Measurements from ENCODE around the gene TAGLN2. TPM values are rescaled to one million over a fixed set of nuclear protein-coding genes. Genes with fewer than 3 reads are reported as not detected.

The TAGLN2 gene
- total RNA-seq, 1 experiment from 2014 or later = 66.9 TPM

DNA sequence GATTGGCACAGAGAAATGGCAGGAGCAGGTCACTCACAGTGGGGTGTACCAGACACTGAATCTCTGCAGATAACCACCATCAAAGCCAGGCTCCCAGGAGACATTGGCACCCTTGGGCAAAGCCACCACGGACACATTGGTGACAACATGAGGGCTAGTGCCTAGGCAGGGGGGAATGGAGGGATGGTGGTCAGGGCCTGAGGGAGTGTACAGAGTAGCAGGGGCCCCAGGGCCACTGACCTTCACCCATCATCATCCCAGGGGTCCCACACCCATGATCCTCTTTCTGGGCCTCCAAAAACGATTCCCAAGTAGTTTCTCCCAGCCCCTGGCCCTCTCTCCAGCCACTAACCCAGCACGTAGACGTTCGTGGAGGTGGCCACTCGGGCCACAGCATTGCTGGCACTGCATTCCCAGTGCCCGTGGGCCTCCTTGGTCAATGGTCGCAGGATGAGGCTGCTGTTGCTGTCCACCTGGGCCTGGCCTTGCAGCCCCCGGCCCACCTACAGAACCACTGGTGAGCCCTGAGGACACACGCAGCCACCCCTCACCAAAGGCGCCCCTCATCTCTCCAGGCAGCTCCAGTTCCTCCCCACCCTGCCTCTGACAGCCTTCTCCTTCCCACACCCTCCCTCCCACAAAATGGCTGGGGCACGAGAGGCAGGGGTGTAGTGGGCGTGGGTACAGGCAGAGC, 5.9 kb upstream of the TAGLN2 start:
- TF ChIP-seq, protein P1, sequence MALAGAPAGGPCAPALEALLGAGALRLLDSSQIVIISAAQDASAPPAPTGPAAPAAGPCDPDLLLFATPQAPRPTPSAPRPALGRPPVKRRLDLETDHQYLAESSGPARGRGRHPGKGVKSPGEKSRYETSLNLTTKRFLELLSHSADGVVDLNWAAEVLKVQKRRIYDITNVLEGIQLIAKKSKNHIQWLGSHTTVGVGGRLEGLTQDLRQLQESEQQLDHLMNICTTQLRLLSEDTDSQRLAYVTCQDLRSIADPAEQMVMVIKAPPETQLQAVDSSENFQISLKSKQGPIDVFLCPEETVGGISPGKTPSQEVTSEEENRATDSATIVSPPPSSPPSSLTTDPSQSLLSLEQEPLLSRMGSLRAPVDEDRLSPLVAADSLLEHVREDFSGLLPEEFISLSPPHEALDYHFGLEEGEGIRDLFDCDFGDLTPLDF (CRISPR knock-in tag; IDR thresholded peaks at IDR 0.05) = no peak
- TF ChIP-seq, protein P2, sequence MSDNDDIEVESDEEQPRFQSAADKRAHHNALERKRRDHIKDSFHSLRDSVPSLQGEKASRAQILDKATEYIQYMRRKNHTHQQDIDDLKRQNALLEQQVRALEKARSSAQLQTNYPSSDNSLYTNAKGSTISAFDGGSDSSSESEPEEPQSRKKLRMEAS (CRISPR knock-in tag; IDR thresholded peaks at IDR 0.05) = no peak
- TF ChIP-seq ZNF138 (CRISPR knock-in tag; conservative IDR thresholded peaks at IDR 0.05) = no peak
- TF ChIP-seq GABPB1 (CRISPR knock-in tag; IDR thresholded peaks at IDR 0.05) = no peak
- TF ChIP-seq, protein P3, sequence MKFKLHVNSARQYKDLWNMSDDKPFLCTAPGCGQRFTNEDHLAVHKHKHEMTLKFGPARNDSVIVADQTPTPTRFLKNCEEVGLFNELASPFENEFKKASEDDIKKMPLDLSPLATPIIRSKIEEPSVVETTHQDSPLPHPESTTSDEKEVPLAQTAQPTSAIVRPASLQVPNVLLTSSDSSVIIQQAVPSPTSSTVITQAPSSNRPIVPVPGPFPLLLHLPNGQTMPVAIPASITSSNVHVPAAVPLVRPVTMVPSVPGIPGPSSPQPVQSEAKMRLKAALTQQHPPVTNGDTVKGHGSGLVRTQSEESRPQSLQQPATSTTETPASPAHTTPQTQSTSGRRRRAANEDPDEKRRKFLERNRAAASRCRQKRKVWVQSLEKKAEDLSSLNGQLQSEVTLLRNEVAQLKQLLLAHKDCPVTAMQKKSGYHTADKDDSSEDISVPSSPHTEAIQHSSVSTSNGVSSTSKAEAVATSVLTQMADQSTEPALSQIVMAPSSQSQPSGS (CRISPR knock-in tag; IDR thresholded peaks at IDR 0.05; ENCODE audit: borderline replicate concordance, low read depth) = no peak
- TF ChIP-seq, protein P4, sequence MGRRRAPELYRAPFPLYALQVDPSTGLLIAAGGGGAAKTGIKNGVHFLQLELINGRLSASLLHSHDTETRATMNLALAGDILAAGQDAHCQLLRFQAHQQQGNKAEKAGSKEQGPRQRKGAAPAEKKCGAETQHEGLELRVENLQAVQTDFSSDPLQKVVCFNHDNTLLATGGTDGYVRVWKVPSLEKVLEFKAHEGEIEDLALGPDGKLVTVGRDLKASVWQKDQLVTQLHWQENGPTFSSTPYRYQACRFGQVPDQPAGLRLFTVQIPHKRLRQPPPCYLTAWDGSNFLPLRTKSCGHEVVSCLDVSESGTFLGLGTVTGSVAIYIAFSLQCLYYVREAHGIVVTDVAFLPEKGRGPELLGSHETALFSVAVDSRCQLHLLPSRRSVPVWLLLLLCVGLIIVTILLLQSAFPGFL (CRISPR knock-in tag; IDR thresholded peaks at IDR 0.05; ENCODE audit: borderline replicate concordance) = no peak
- TF ChIP-seq CBFB (CRISPR knock-in tag; IDR thresholded peaks at IDR 0.05; ENCODE audit: low read depth) = no peak
- TF ChIP-seq, protein P5, sequence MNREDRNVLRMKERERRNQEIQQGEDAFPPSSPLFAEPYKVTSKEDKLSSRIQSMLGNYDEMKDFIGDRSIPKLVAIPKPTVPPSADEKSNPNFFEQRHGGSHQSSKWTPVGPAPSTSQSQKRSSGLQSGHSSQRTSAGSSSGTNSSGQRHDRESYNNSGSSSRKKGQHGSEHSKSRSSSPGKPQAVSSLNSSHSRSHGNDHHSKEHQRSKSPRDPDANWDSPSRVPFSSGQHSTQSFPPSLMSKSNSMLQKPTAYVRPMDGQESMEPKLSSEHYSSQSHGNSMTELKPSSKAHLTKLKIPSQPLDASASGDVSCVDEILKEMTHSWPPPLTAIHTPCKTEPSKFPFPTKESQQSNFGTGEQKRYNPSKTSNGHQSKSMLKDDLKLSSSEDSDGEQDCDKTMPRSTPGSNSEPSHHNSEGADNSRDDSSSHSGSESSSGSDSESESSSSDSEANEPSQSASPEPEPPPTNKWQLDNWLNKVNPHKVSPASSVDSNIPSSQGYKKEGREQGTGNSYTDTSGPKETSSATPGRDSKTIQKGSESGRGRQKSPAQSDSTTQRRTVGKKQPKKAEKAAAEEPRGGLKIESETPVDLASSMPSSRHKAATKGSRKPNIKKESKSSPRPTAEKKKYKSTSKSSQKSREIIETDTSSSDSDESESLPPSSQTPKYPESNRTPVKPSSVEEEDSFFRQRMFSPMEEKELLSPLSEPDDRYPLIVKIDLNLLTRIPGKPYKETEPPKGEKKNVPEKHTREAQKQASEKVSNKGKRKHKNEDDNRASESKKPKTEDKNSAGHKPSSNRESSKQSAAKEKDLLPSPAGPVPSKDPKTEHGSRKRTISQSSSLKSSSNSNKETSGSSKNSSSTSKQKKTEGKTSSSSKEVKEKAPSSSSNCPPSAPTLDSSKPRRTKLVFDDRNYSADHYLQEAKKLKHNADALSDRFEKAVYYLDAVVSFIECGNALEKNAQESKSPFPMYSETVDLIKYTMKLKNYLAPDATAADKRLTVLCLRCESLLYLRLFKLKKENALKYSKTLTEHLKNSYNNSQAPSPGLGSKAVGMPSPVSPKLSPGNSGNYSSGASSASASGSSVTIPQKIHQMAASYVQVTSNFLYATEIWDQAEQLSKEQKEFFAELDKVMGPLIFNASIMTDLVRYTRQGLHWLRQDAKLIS (CRISPR knock-in tag; IDR thresholded peaks at IDR 0.05; ENCODE audit: borderline replicate concordance) = no peak
- TF ChIP-seq, protein P6, sequence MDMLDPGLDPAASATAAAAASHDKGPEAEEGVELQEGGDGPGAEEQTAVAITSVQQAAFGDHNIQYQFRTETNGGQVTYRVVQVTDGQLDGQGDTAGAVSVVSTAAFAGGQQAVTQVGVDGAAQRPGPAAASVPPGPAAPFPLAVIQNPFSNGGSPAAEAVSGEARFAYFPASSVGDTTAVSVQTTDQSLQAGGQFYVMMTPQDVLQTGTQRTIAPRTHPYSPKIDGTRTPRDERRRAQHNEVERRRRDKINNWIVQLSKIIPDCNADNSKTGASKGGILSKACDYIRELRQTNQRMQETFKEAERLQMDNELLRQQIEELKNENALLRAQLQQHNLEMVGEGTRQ (CRISPR knock-in tag; IDR thresholded peaks at IDR 0.05) = no peak
- no peak for TF ChIP-seq SMAD4 (CRISPR knock-in tag; IDR thresholded peaks at IDR 0.05)
- TF ChIP-seq ESRRA (CRISPR knock-in tag; IDR thresholded peaks at IDR 0.05; ENCODE audit: borderline replicate concordance) = no peak
- TF ChIP-seq, protein P7, sequence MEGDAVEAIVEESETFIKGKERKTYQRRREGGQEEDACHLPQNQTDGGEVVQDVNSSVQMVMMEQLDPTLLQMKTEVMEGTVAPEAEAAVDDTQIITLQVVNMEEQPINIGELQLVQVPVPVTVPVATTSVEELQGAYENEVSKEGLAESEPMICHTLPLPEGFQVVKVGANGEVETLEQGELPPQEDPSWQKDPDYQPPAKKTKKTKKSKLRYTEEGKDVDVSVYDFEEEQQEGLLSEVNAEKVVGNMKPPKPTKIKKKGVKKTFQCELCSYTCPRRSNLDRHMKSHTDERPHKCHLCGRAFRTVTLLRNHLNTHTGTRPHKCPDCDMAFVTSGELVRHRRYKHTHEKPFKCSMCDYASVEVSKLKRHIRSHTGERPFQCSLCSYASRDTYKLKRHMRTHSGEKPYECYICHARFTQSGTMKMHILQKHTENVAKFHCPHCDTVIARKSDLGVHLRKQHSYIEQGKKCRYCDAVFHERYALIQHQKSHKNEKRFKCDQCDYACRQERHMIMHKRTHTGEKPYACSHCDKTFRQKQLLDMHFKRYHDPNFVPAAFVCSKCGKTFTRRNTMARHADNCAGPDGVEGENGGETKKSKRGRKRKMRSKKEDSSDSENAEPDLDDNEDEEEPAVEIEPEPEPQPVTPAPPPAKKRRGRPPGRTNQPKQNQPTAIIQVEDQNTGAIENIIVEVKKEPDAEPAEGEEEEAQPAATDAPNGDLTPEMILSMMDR (IDR thresholded peaks at IDR 0.05) = no peak
- no peak for TF ChIP-seq ZBTB21 (CRISPR knock-in tag; IDR thresholded peaks at IDR 0.05; ENCODE audit: borderline replicate concordance)
- TF ChIP-seq, protein P8, sequence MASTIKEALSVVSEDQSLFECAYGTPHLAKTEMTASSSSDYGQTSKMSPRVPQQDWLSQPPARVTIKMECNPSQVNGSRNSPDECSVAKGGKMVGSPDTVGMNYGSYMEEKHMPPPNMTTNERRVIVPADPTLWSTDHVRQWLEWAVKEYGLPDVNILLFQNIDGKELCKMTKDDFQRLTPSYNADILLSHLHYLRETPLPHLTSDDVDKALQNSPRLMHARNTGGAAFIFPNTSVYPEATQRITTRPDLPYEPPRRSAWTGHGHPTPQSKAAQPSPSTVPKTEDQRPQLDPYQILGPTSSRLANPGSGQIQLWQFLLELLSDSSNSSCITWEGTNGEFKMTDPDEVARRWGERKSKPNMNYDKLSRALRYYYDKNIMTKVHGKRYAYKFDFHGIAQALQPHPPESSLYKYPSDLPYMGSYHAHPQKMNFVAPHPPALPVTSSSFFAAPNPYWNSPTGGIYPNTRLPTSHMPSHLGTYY (CRISPR knock-in tag; IDR thresholded peaks at IDR 0.05) = no peak
- no peak for TF ChIP-seq ZNF416 (CRISPR knock-in tag; IDR thresholded peaks at IDR 0.05)
- no peak for TF ChIP-seq MXD4 (CRISPR knock-in tag; IDR thresholded peaks at IDR 0.05; ENCODE audit: borderline replicate concordance)
- no peak for TF ChIP-seq HMGA2 (CRISPR knock-in tag; IDR thresholded peaks at IDR 0.05)
- TF ChIP-seq, protein P9, sequence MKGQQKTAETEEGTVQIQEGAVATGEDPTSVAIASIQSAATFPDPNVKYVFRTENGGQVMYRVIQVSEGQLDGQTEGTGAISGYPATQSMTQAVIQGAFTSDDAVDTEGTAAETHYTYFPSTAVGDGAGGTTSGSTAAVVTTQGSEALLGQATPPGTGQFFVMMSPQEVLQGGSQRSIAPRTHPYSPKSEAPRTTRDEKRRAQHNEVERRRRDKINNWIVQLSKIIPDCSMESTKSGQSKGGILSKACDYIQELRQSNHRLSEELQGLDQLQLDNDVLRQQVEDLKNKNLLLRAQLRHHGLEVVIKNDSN (CRISPR knock-in tag; IDR thresholded peaks at IDR 0.05) = no peak
- no peak for TF ChIP-seq EMX1 (CRISPR knock-in tag; IDR thresholded peaks at IDR 0.05)
- CTCF ChIA-PET = interaction anchor here (1.1 to 10.6 kb wide), 5 partner anchors 14 to 115 kb away, joined by 3 to 202 read pairs (median 8); partner anchors contain the start of gene IGSF9
- no peak for DNase-seq (ENCODE audit: low spot score)
- POLR2A ChIA-PET = interaction anchor here (0.5 kb wide), 1 partner anchor 37 kb away, joined by 3 read pairs; no protein-coding TSS in a partner anchor
- H3K27me3 Mint-ChIP-seq (ENCODE audit: low read depth) = no peaks in the 10 kb centered on the region
- no peak overlapping the region for H3K4me3 Mint-ChIP-seq
- peaks cover 34% of the 10 kb centered on the region for H3K36me3 Mint-ChIP-seq
- H3K27ac Mint-ChIP-seq = no peak overlapping the region
- no peaks in the 10 kb centered on the region for H3K9me3 Mint-ChIP-seq
- peaks cover 11% of the 10 kb centered on the region for H3K4me1 Mint-ChIP-seq
- no peak for ATAC-seq
